Keratinocyte (primary cell): ENCODE data around the gene FHAD1. TPM values are rescaled to one million over a fixed set of nuclear protein-coding genes. Genes with fewer than 3 reads are reported as not detected.

Source experiments
- DNase-seq: peaks from one replicate; pipeline ENCODE4 v3.0.0-alpha.2; 2011; ENCODE audit warnings: low read depth, missing footprints, low spot score
- FAIRE-seq: peaks from 2 replicates; lab custom pipeline; 2011; peaks lifted over from hg19 to GRCh38; lab: Jason Lieb, UNC
- H2AFZ ChIP-seq: 2 replicates; pipeline ENCODE4 v1.6.0; 2012; ENCODE audit warnings: low read length, control low read depth, inconsistent platforms; ENCODE audit not compliant: control insufficient read depth
- H3K27ac ChIP-seq: 2 replicates; pipeline ENCODE4 v1.5.1; 2011; ENCODE audit warnings: low read length; ENCODE audit not compliant: control insufficient read depth, insufficient read depth
- H3K27me3 ChIP-seq: 3 replicates; pipeline ENCODE4 v1.6.0; 2011; ENCODE audit warnings: low read length; ENCODE audit not compliant: control insufficient read depth, insufficient read depth; ENCODE audit errors: extremely low read depth
- H3K36me3 ChIP-seq, 2 experiments: 2 replicates in 1 of 2; 3 replicates in 1 of 2; pipeline ENCODE4 v1.5.1; 2011; ENCODE audit warnings: low read length in 2 of 2, mild to moderate bottlenecking in 1 of 2; ENCODE audit not compliant: control insufficient read depth in 2 of 2, insufficient read depth in 2 of 2; ENCODE audit errors: extremely low read depth in 1 of 2
- H3K4me1 ChIP-seq: 3 replicates; pipeline ENCODE4 v1.5.1; 2011; ENCODE audit warnings: low read length; ENCODE audit not compliant: control insufficient read depth, insufficient read depth; ENCODE audit errors: extremely low read depth
- H3K4me2 ChIP-seq: 3 replicates; pipeline ENCODE4 v1.6.0; 2011; ENCODE audit warnings: low read depth, low read length; ENCODE audit not compliant: control insufficient read depth, insufficient read depth; ENCODE audit errors: extremely low read depth
- H3K4me3 ChIP-seq, 3 experiments: fragments of 200-600 bp in 1 of 3; sonication (generic) in 1 of 3; 2 replicates in 2 of 3; 3 replicates in 1 of 3; pipeline ENCODE4 v1.5.1; 2011 to 2016; ENCODE audit warnings: low read length in 3 of 3, mild to moderate bottlenecking in 3 of 3, control low read depth in 2 of 3, inconsistent platforms in 1 of 3, low read depth in 1 of 3, mixed read lengths in 1 of 3, mixed run types in 1 of 3, moderate library complexity in 1 of 3; ENCODE audit not compliant: control insufficient read depth in 2 of 3, insufficient read depth in 2 of 3; ENCODE audit errors: extremely low read depth in 1 of 3
- H3K79me2 ChIP-seq: 2 replicates; pipeline ENCODE4 v1.6.0; 2012; ENCODE audit warnings: low read length; ENCODE audit not compliant: control insufficient read depth, insufficient read depth
- H3K9ac ChIP-seq: 3 replicates; pipeline ENCODE4 v1.6.0; 2011; ENCODE audit warnings: low read length; ENCODE audit not compliant: control insufficient read depth, insufficient read depth; ENCODE audit errors: extremely low read depth
- H3K9me1 ChIP-seq: 3 replicates; pipeline ENCODE4 v1.6.0; 2011; ENCODE audit warnings: low read length; ENCODE audit not compliant: control insufficient read depth, insufficient read depth; ENCODE audit errors: extremely low read depth
- H3K9me3 ChIP-seq: 2 replicates; pipeline ENCODE4 v1.5.1; 2012; ENCODE audit warnings: low read depth, low read length; ENCODE audit not compliant: control insufficient read depth
- H4K20me1 ChIP-seq: 3 replicates; pipeline ENCODE4 v1.6.0; 2011; ENCODE audit warnings: low read length; ENCODE audit not compliant: control insufficient read depth, insufficient read depth; ENCODE audit errors: extremely low read depth
- EZH2 ChIP-seq: IDR thresholded peaks from one replicate; pipeline ENCODE4 v1.6.1; 2012; ENCODE audit warnings: inconsistent platforms, mild to moderate bottlenecking, low read length, moderate library complexity
- dilution Hi-C: fragments of 300-500 bp; cut with MboI; formaldehyde crosslinking; loops from one replicate; pipeline ENCODE4 v1.7.0; 2020; ENCODE audit warnings: low sequenced_read_pairs; ENCODE audit not compliant: extremely low pct_ligation_motif_present
- polyA plus RNA-seq, 5 experiments: library from polyadenylated mRNA; depleted of rRNA in 3 of 5; stranded (reverse) in 3 of 5; stranded (forward) in 1 of 5; unstranded in 1 of 5; fragments of >200 nt; gene quantifications; 1 replicate in 1 of 5; 2 replicates in 3 of 5; 3 replicates in 1 of 5; pipeline versions ENCODE4 v1.2.1 to v1.2.3, GENCODE V29; 2011 to 2012; ENCODE audit warnings: missing spikeins in 2 of 5, low read depth in 1 of 5, low replicate concordance in 1 of 5
- TF ChIP-seq, protein P1 (sequence below), 3 experiments: IDR thresholded peaks in 1 of 3; conservative IDR thresholded peaks in 1 of 3; optimal IDR thresholded peaks in 1 of 3; 2 replicates in 2 of 3; 3 replicates in 1 of 3; pipeline versions ENCODE3 to v1.5.1; 2011; ENCODE audit warnings: low read length in 3 of 3, mild to moderate bottlenecking in 3 of 3, moderate library complexity in 2 of 3, control low read depth in 1 of 3, inconsistent platforms in 1 of 3; ENCODE audit not compliant: insufficient read depth in 2 of 3; ENCODE audit errors: extremely low read depth in 1 of 3

FHAD1 gene
- polyA plus RNA-seq, 1 donor (not counting 4 experiments of a cell fraction or from before 2014, with no cell fraction given), result 0.09 TPM

DNA sequence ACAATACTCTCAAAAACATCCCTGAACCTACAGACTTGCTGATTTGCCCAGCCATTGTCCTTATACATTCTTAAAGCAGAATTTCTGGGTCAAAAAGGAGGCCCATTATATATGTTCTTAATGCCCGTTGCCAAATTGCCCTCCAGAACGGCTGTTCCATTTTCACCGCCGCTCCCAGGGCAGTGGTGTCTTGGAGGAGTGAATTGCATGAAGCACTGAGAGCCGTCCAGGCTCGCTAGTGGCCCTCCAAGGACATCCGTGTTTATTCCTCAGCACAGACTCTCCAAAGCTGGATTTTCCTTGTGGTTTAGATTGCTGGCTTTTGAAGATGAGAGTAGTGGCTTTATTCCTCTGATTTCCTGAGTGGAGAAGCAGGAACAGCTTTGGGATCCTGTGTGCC lies 68.8 kb downstream of the FHAD1 start:
- no peak overlapping the region for H3K4me3 ChIP-seq
- no peak overlapping the region for H3K9ac ChIP-seq
- no peaks in the 10 kb centered on the region for H3K36me3 ChIP-seq
- TF ChIP-seq, protein P1, sequence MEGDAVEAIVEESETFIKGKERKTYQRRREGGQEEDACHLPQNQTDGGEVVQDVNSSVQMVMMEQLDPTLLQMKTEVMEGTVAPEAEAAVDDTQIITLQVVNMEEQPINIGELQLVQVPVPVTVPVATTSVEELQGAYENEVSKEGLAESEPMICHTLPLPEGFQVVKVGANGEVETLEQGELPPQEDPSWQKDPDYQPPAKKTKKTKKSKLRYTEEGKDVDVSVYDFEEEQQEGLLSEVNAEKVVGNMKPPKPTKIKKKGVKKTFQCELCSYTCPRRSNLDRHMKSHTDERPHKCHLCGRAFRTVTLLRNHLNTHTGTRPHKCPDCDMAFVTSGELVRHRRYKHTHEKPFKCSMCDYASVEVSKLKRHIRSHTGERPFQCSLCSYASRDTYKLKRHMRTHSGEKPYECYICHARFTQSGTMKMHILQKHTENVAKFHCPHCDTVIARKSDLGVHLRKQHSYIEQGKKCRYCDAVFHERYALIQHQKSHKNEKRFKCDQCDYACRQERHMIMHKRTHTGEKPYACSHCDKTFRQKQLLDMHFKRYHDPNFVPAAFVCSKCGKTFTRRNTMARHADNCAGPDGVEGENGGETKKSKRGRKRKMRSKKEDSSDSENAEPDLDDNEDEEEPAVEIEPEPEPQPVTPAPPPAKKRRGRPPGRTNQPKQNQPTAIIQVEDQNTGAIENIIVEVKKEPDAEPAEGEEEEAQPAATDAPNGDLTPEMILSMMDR (optimal IDR thresholded peaks at IDR 0.05 in 1 of 3, IDR thresholded peaks at IDR 0.05 in 1 of 3, conservative IDR thresholded peaks at IDR 0.05 in 1 of 3; ENCODE audit: extremely low read depth in 1 of 3, insufficient read depth in 2 of 3, low read length in 3 of 3), result no peak
- DNase-seq (no peak), FAIRE-seq (no peak)
- H3K79me2 ChIP-seq, result no peaks in the 10 kb centered on the region
- no peak overlapping the region for H3K4me2 ChIP-seq
- no peaks in the 10 kb centered on the region for H3K9me3 ChIP-seq
- H3K9me1 ChIP-seq, result no peaks in the 10 kb centered on the region
- no peaks in the 10 kb centered on the region for H3K27me3 ChIP-seq
- H3K27ac ChIP-seq, result no peak overlapping the region
- dilution Hi-C loops, result no loop called here
- H4K20me1 ChIP-seq, result no peaks in the 10 kb centered on the region
- H2AFZ ChIP-seq, result no peak overlapping the region
- no peaks in the 10 kb centered on the region for H3K4me1 ChIP-seq

- Histone ChIP-seq H3K4me2 (no peak overlapping the region), H3K9ac (no peak overlapping the region), H3K4me3 (no peak overlapping the region), H3K36me3 (no peaks in the 10 kb centered on the region), H3K4me1 (no peaks in the 10 kb centered on the region), H2AFZ (no peak overlapping the region), H3K79me2 (no peaks in the 10 kb centered on the region), H3K9me1 (no peaks in the 10 kb centered on the region), H3K27me3 (no peaks in the 10 kb centered on the region), H3K9me3 (no peaks in the 10 kb centered on the region), H4K20me1 (no peaks in the 10 kb centered on the region), H3K27ac (no peak overlapping the region)
- DNase-seq (no peak), FAIRE-seq (no peak)
- TF ChIP-seq, protein P1 (optimal IDR thresholded peaks at IDR 0.05 in 1 of 3, IDR thresholded peaks at IDR 0.05 in 1 of 3, conservative IDR thresholded peaks at IDR 0.05 in 1 of 3; ENCODE audit: extremely low read depth in 1 of 3, insufficient read depth in 2 of 3, low read length in 3 of 3), result no peak
- no peak for TF ChIP-seq EZH2
- dilution Hi-C loops, result no loop called here
These were observed 69.5 kb downstream of the FHAD1 start for GRCh38 chr1:15316510-15316909.
